GM12891 (cell line): Measurements from ENCODE around the gene SH3TC1.

ENCODE experiments used
- POLR2A ChIP-seq: IDR thresholded peaks from 2 replicates; pipeline ENCODE4 v1.6.1; 2011; ENCODE audit warnings: low read depth, low read length, control low read depth
- POLR2AphosphoS5 ChIP-seq: IDR thresholded peaks from 2 replicates; pipeline ENCODE4 v1.6.1; 2011; ENCODE audit warnings: low read depth, low read length, control low read depth
- POU2F2 ChIP-seq: IDR thresholded peaks from 2 replicates; pipeline ENCODE4 v1.6.1; 2011; ENCODE audit warnings: low read depth, mild to moderate bottlenecking, control low read depth, low read length, moderate library complexity
- SPI1 ChIP-seq: IDR thresholded peaks from 2 replicates; pipeline ENCODE4 v1.6.1; 2011; ENCODE audit warnings: low read depth, low read length, control low read depth
- TAF1 ChIP-seq: IDR thresholded peaks from 2 replicates; pipeline ENCODE4 v1.6.1; 2011; ENCODE audit warnings: low read depth, low read length, control low read depth

- TF ChIP-seq POLR2AphosphoS5 (no peak), POLR2A (no peak), POU2F2 (no peak), TAF1 (no peak), SPI1 (no peak)
Observed at GRCh38 chr4:8282134-8282641, 83.1 kb downstream of the SH3TC1 start.
